ENCODE measurements around the gene OR51B2. TPM values are rescaled to one million over a fixed set of nuclear protein-coding genes. Genes with fewer than 3 reads are reported as not detected.
"Not testable (repeated sequence)": the region's sequence is repeated elsewhere in the genome, so short reads cannot be mapped to it uniquely, and the experiment has no call there.

OR51B2 gene
- polyA plus RNA-seq, 1 donor (not counting 4 experiments of a cell fraction or from before 2014, with no cell fraction given) = not detected

DNA sequence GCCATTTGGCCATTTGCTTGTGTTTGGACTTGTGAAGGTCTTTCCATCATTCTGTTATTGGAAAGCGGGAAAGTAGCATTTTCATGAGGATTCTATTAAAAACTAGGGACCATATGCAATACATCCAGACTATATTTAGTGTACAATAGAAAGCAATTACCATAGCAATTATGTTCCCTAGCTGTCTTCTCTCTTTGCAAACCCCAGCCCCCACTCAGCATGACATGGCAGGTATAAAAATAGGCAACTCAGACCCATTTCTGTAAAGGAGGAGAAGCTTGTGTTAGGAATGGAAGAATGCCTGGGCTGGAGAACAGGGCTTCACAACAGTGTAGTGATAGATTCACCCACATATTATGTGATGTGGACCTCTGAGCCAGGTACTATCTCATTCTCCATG, 39.6 kb upstream of the OR51B2 start:
- Histone ChIP-seq H3K36me3 (ENCODE audit: control insufficient read depth in 2 of 2, extremely low read depth in 1 of 2, insufficient read depth in 2 of 2, low read length in 2 of 2) (no peaks in the 10 kb centered on the region), H3K4me3 (ENCODE audit: control insufficient read depth in 2 of 3, extremely low read depth in 1 of 3, insufficient read depth in 2 of 3, low read depth in 1 of 3, low read length in 3 of 3) (no peak overlapping the region), H3K9me3 (ENCODE audit: control insufficient read depth, low read depth, low read length) (no peaks in the 10 kb centered on the region), H4K20me1 (ENCODE audit: control insufficient read depth, extremely low read depth, insufficient read depth, low read length) (no peaks in the 10 kb centered on the region), H2AFZ (ENCODE audit: control insufficient read depth, low read length) (no peak overlapping the region), H3K27me3 (ENCODE audit: control insufficient read depth, extremely low read depth, insufficient read depth, low read length) (no peaks in the 10 kb centered on the region), H3K4me1 (ENCODE audit: control insufficient read depth, extremely low read depth, insufficient read depth, low read length) (no peaks in the 10 kb centered on the region), H3K79me2 (ENCODE audit: control insufficient read depth, insufficient read depth, low read length) (no peaks in the 10 kb centered on the region), H3K9me1 (ENCODE audit: control insufficient read depth, extremely low read depth, insufficient read depth, low read length) (no peaks in the 10 kb centered on the region), H3K9ac (ENCODE audit: control insufficient read depth, extremely low read depth, insufficient read depth, low read length) (no peak overlapping the region), H3K27ac (ENCODE audit: control insufficient read depth, insufficient read depth, low read length) (no peak overlapping the region), H3K4me2 (ENCODE audit: control insufficient read depth, extremely low read depth, insufficient read depth, low read depth, low read length) (no peak overlapping the region)
- no peak for TF ChIP-seq EZH2 (IDR thresholded peaks at IDR 0.05; ENCODE audit: low read length)
- TF ChIP-seq, protein P1, sequence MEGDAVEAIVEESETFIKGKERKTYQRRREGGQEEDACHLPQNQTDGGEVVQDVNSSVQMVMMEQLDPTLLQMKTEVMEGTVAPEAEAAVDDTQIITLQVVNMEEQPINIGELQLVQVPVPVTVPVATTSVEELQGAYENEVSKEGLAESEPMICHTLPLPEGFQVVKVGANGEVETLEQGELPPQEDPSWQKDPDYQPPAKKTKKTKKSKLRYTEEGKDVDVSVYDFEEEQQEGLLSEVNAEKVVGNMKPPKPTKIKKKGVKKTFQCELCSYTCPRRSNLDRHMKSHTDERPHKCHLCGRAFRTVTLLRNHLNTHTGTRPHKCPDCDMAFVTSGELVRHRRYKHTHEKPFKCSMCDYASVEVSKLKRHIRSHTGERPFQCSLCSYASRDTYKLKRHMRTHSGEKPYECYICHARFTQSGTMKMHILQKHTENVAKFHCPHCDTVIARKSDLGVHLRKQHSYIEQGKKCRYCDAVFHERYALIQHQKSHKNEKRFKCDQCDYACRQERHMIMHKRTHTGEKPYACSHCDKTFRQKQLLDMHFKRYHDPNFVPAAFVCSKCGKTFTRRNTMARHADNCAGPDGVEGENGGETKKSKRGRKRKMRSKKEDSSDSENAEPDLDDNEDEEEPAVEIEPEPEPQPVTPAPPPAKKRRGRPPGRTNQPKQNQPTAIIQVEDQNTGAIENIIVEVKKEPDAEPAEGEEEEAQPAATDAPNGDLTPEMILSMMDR (optimal IDR thresholded peaks at IDR 0.05 in 1 of 3, IDR thresholded peaks at IDR 0.05 in 1 of 3, conservative IDR thresholded peaks at IDR 0.05 in 1 of 3; ENCODE audit: extremely low read depth in 1 of 3, insufficient read depth in 2 of 3, low read length in 3 of 3) = no peak
- dilution Hi-C loops (cut with MboI; ENCODE audit: extremely low pct_ligation_motif_present, low sequenced_read_pairs) = no loop called here
- DNase-seq (ENCODE audit: low read depth, low spot score) (no peak), FAIRE-seq (no peak)

DNA sequence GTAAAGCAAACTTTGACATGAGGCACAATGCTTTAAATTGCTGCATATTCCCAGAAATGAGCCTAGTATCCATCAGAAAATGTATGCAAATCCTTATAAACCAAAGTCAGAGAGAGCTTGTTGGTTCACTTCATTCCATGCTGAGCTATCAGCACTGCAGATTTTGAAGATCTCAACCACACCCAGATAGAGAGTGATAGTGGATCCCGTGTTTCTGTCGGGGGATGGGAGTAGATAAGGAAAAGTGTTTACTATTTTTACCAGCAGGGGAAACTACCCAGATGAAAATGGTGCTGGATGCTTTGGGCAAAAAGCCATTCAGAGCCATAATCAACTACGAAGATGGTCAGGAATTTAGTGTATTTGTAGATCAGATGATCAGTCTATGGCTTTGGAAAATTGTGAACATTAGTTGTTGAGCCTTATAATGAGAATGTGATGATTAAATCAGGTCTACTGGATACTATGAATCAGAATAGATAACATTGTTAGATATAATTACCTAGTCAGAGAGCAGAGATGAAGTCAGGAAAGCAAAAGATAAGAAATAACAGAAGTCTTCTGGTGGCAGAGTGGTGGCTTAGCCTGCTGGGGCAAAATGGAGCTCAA, 38.0 kb upstream of the OR51B2 start:
- DNase-seq (ENCODE audit: low read depth, low spot score) = no peak
- Histone ChIP-seq H3K4me2 (ENCODE audit: control insufficient read depth, extremely low read depth, insufficient read depth, low read depth, low read length) (no peak overlapping the region), H3K4me1 (ENCODE audit: control insufficient read depth, extremely low read depth, insufficient read depth, low read length) (no peaks in the 10 kb centered on the region), H3K9me1 (ENCODE audit: control insufficient read depth, extremely low read depth, insufficient read depth, low read length) (no peaks in the 10 kb centered on the region), H3K27ac (ENCODE audit: control insufficient read depth, insufficient read depth, low read length) (no peak overlapping the region), H2AFZ (ENCODE audit: control insufficient read depth, low read length) (no peak overlapping the region), H3K4me3 (ENCODE audit: control insufficient read depth in 2 of 3, extremely low read depth in 1 of 3, insufficient read depth in 2 of 3, low read depth in 1 of 3, low read length in 3 of 3) (no peak overlapping the region), H3K27me3 (ENCODE audit: control insufficient read depth, extremely low read depth, insufficient read depth, low read length) (no peaks in the 10 kb centered on the region), H3K36me3 (ENCODE audit: control insufficient read depth in 2 of 2, extremely low read depth in 1 of 2, insufficient read depth in 2 of 2, low read length in 2 of 2) (no peaks in the 10 kb centered on the region), H3K9me3 (ENCODE audit: control insufficient read depth, low read depth, low read length) (no peaks in the 10 kb centered on the region), H4K20me1 (ENCODE audit: control insufficient read depth, extremely low read depth, insufficient read depth, low read length) (no peaks in the 10 kb centered on the region), H3K9ac (ENCODE audit: control insufficient read depth, extremely low read depth, insufficient read depth, low read length) (no peak overlapping the region), H3K79me2 (ENCODE audit: control insufficient read depth, insufficient read depth, low read length) (no peaks in the 10 kb centered on the region)
- no peak for TF ChIP-seq EZH2 (IDR thresholded peaks at IDR 0.05; ENCODE audit: low read length)
- TF ChIP-seq, protein P1 (optimal IDR thresholded peaks at IDR 0.05 in 1 of 3, IDR thresholded peaks at IDR 0.05 in 1 of 3, conservative IDR thresholded peaks at IDR 0.05 in 1 of 3; ENCODE audit: extremely low read depth in 1 of 3, insufficient read depth in 2 of 3, low read length in 3 of 3) = no peak
- no peak for FAIRE-seq
- dilution Hi-C loops (cut with MboI; ENCODE audit: extremely low pct_ligation_motif_present, low sequenced_read_pairs) = no loop called here

DNA sequence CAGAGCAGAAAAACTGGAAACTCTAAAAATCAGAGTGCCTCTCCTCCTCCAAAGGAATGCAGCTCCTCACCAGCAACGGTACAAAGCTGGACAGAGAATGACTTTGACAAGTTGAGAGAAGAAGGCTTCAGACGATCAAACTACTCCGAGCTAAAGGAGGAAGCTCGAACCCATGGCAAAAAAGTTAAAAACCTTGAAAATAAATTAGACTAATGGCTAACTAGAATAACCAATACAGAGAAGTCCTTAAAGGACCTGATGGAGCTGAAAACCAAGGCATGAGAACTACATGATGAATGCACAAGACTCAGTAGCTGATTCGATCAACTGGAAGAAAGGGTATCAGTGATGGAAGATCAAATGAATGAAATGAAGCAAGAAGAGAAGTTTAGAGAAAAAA, 31.9 kb upstream of the OR51B2 start:
- FAIRE-seq; dilution Hi-C loops (cut with MboI; ENCODE audit: extremely low pct_ligation_motif_present, low sequenced_read_pairs): not testable (repeated sequence)

More for the DNA sequence above, 31.9 kb upstream of the OR51B2 start:
- H3K4me1 ChIP-seq (ENCODE audit: control insufficient read depth, extremely low read depth, insufficient read depth, low read length); H3K27ac ChIP-seq (ENCODE audit: control insufficient read depth, insufficient read depth, low read length); DNase-seq (ENCODE audit: low read depth, low spot score); H3K79me2 ChIP-seq (ENCODE audit: control insufficient read depth, insufficient read depth, low read length); H3K9me1 ChIP-seq (ENCODE audit: control insufficient read depth, extremely low read depth, insufficient read depth, low read length); H3K9ac ChIP-seq (ENCODE audit: control insufficient read depth, extremely low read depth, insufficient read depth, low read length); H3K36me3 ChIP-seq (ENCODE audit: control insufficient read depth in 2 of 2, extremely low read depth in 1 of 2, insufficient read depth in 2 of 2, low read length in 2 of 2); H2AFZ ChIP-seq (ENCODE audit: control insufficient read depth, low read length); H3K4me3 ChIP-seq (ENCODE audit: control insufficient read depth in 2 of 3, extremely low read depth in 1 of 3, insufficient read depth in 2 of 3, low read depth in 1 of 3, low read length in 3 of 3); H3K9me3 ChIP-seq (ENCODE audit: control insufficient read depth, low read depth, low read length); H3K27me3 ChIP-seq (ENCODE audit: control insufficient read depth, extremely low read depth, insufficient read depth, low read length); H4K20me1 ChIP-seq (ENCODE audit: control insufficient read depth, extremely low read depth, insufficient read depth, low read length); H3K4me2 ChIP-seq (ENCODE audit: control insufficient read depth, extremely low read depth, insufficient read depth, low read depth, low read length): not testable (repeated sequence)

Measured in keratinocyte (primary cell).